Stimulated activated CD8-positive, alpha-beta memory T cell treated with anti-CD3 and anti-CD28 coated beads, Interleukin-2, amount 100 ng/mL, for 48 hours (primary cell): ENCODE results near the gene ADGRA3.

ENCODE experiments used
- DNase-seq, 2 donors: peaks; one replicate each; pipeline ENCODE4 v3.0.0-alpha.2; 2020; ENCODE audit warnings: low read depth in 2 of 2

ADGRA3 gene

GRCh38 chr4:22363787-22364186, 152.1 kb downstream of the ADGRA3 start:
- no peak for DNase-seq

- DNase-seq, result no peak
Measured at GRCh38 chr4:22363036-22363435, 152.8 kb downstream of the ADGRA3 start.

- no peak for DNase-seq
Measured at GRCh38 chr4:22356987-22357596, 158.8 kb downstream of the ADGRA3 start.

- no peak for DNase-seq
Measured at GRCh38 chr4:22348410-22348809, 167.5 kb downstream of the ADGRA3 start.

GRCh38 chr4:22345678-22346077, 170.2 kb downstream of the ADGRA3 start:
- DNase-seq, result no peak

- no peak for DNase-seq
Measured at GRCh38 chr4:22345055-22345454, 170.8 kb downstream of the ADGRA3 start.

- no peak for DNase-seq
Measured at GRCh38 chr4:22343606-22344005, 172.3 kb downstream of the ADGRA3 start.

GRCh38 chr4:22339491-22339890, 176.4 kb downstream of the ADGRA3 start:
- DNase-seq, result no peak

- DNase-seq, result no peak
Measured at GRCh38 chr4:22338796-22339195, 177.1 kb downstream of the ADGRA3 start.
